MCF 10A (cell line): ENCODE results near the gene CENPX. TPM values are rescaled to one million over a fixed set of nuclear protein-coding genes. Genes with fewer than 3 reads are reported as not detected.

Experiments used
- BruUV-seq: library from RNA; stranded (reverse); fragments of 400-500 nt; replicated peaks from 2 replicates; lab custom pipeline; 2021; lab: Mats Ljungman, UMichigan
- CTCF ChIA-PET: fragments of 300-600 bp; sonication (Branson Sonifier 250); formaldehyde crosslinking; extraction: SDS; loops from one replicate; lab custom pipeline; 2021; ENCODE audit warnings: antibody characterized with exemption, inconsistent platforms; lab: Yijun Ruan, JAX
- POLR2A ChIA-PET: fragments of 300-600, 350-650 bp; sonication (Branson Sonifier 250); formaldehyde crosslinking; extraction: SDS; loops from one replicate; lab custom pipeline; 2020; ENCODE audit warnings: antibody characterized with exemption, inconsistent platforms; lab: Yijun Ruan, JAX
- DNase-seq: peaks from one replicate; pipeline ENCODE4 v3.0.0-alpha.2; 2018; ENCODE audit not compliant: unreplicated experiment
- H3K27ac Mint-ChIP-seq: one replicate; pipeline ENCODE4 v1.8.0; 2022; ENCODE audit warnings: mild to moderate bottlenecking, low read depth, mixed read lengths; ENCODE audit not compliant: unreplicated experiment
- H3K27me3 Mint-ChIP-seq: one replicate; pipeline ENCODE4 v1.8.0; 2022; ENCODE audit warnings: mixed read lengths; ENCODE audit not compliant: insufficient read depth, unreplicated experiment
- H3K36me3 Mint-ChIP-seq: one replicate; pipeline ENCODE4 v1.8.0; 2022; ENCODE audit warnings: mild to moderate bottlenecking, moderate library complexity, mixed read lengths; ENCODE audit not compliant: insufficient read depth, unreplicated experiment
- H3K4me1 Mint-ChIP-seq: one replicate; pipeline ENCODE4 v1.8.0; 2022; ENCODE audit warnings: mixed read lengths; ENCODE audit not compliant: insufficient read depth, unreplicated experiment
- H3K4me3 Mint-ChIP-seq: one replicate; pipeline ENCODE4 v1.8.0; 2022; ENCODE audit warnings: mild to moderate bottlenecking, moderate library complexity, mixed read lengths; ENCODE audit not compliant: unreplicated experiment
- H3K9me3 Mint-ChIP-seq: one replicate; pipeline ENCODE4 v1.8.0; 2022; ENCODE audit warnings: mixed read lengths; ENCODE audit not compliant: unreplicated experiment
- intact Hi-C: fragments of 100-400 bp; cut with micrococcal nuclease; formaldehyde crosslinking; loops from 2 replicates; pipeline ENCODE4 v1.14.1; 2022
- total RNA-seq: library from RNA; stranded (reverse); gene quantifications from 2 replicates; pipeline ENCODE4 v1.2.3, GENCODE V29; 2022
- TF ChIP-seq, protein P1 (sequence below): fragments of 200-600 bp; IDR thresholded peaks from one replicate; pipeline ENCODE4 v1.8.0; 2022; ENCODE audit warnings: antibody characterized with exemption, mild to moderate bottlenecking; ENCODE audit not compliant: unreplicated experiment

CENPX gene
- total RNA-seq, 1 experiment from 2014 or later, result 35.6 TPM

DNA sequence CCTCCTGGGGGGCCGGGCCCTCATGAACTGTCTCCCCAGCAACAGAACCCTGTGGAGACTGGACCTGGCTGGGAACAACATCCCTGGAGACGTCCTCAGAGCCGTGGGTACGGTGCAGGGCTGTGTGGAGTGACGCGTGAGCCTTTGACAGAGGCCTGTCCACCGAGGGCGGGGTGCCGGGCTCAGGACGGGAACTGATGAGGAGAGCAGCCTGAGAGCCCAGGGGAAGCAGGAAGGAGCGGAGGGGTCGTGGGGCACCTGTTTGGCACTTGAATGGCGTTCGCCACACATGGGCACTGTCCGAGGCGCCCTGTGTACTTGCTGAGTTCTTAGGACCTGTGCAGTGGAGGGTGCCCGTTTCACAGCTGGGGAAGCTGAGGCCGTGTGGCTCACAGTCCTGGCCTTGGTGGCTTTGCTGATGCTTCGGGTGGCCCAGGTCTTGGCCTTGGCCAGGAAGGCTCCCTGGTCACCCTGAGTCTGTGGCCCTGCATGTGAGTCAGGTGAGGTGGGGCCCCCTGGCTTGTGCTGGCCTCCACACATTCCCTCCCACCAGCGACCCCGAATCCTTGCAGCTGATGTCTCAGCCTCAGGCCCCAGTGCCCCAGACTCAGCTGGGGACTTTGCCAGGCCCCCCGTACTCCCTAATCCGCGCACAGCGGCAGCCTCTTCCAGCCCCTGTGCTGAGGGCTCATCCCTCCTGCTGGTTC is 2.9 kb upstream of the CENPX start:
- H3K4me1 Mint-ChIP-seq, result peaks cover 14% of the 10 kb centered on the region
- DNase-seq, result no peak
- no peaks in the 10 kb centered on the region for H3K27me3 Mint-ChIP-seq
- H3K27ac Mint-ChIP-seq, result no peak overlapping the region
- no peak overlapping the region for H3K4me3 Mint-ChIP-seq
- CTCF ChIA-PET, result interaction anchor here (0.8 to 1.2 kb wide), 3 partner anchors 12 to 66 kb away, joined by 3 read pairs; partner anchors contain the start of gene DCXR
- TF ChIP-seq, protein P1, sequence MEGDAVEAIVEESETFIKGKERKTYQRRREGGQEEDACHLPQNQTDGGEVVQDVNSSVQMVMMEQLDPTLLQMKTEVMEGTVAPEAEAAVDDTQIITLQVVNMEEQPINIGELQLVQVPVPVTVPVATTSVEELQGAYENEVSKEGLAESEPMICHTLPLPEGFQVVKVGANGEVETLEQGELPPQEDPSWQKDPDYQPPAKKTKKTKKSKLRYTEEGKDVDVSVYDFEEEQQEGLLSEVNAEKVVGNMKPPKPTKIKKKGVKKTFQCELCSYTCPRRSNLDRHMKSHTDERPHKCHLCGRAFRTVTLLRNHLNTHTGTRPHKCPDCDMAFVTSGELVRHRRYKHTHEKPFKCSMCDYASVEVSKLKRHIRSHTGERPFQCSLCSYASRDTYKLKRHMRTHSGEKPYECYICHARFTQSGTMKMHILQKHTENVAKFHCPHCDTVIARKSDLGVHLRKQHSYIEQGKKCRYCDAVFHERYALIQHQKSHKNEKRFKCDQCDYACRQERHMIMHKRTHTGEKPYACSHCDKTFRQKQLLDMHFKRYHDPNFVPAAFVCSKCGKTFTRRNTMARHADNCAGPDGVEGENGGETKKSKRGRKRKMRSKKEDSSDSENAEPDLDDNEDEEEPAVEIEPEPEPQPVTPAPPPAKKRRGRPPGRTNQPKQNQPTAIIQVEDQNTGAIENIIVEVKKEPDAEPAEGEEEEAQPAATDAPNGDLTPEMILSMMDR, result no peak
- intact Hi-C loops, result no loop called here
- POLR2A ChIA-PET, result no interaction called here
- no peaks in the 10 kb centered on the region for H3K9me3 Mint-ChIP-seq
- no TSS peak for BruUV-seq
- peaks cover 5% of the 10 kb centered on the region for H3K36me3 Mint-ChIP-seq

DNA sequence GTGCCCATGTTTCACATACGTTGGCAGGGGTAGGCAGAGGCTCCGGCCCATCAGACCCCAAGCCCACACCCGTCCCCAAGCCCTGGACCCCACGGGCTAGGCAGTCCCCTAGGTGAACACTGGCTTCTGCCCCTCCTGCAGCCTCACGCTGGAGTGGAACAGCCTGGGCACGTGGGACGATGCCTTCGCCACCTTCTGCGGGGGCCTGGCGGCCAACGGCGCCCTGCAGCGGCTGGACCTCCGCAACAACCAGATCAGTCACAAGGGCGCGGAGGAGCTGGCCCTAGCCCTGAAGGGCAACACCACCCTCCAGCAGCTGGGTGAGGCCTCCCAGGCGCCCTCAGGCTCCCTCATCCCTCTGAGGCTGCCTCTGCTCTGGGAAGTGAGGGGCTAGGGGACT is 2.2 kb upstream of the CENPX start:
- DNase-seq, result no peak
- BruUV-seq, result no TSS peak
- no peak overlapping the region for H3K27ac Mint-ChIP-seq
- TF ChIP-seq, protein P1, result no peak
- ChIA-PET POLR2A (no interaction called here), CTCF (interaction anchor here (0.8 to 1.2 kb wide), 2 partner anchors 62 to 65 kb away, joined by 3 read pairs; no protein-coding TSS in a partner anchor)
- no peak overlapping the region for H3K4me3 Mint-ChIP-seq
- no peaks in the 10 kb centered on the region for H3K9me3 Mint-ChIP-seq
- no peaks in the 10 kb centered on the region for H3K27me3 Mint-ChIP-seq
- intact Hi-C loops, result no loop called here
- peaks cover 5% of the 10 kb centered on the region for H3K36me3 Mint-ChIP-seq
- peaks cover 16% of the 10 kb centered on the region for H3K4me1 Mint-ChIP-seq

DNA sequence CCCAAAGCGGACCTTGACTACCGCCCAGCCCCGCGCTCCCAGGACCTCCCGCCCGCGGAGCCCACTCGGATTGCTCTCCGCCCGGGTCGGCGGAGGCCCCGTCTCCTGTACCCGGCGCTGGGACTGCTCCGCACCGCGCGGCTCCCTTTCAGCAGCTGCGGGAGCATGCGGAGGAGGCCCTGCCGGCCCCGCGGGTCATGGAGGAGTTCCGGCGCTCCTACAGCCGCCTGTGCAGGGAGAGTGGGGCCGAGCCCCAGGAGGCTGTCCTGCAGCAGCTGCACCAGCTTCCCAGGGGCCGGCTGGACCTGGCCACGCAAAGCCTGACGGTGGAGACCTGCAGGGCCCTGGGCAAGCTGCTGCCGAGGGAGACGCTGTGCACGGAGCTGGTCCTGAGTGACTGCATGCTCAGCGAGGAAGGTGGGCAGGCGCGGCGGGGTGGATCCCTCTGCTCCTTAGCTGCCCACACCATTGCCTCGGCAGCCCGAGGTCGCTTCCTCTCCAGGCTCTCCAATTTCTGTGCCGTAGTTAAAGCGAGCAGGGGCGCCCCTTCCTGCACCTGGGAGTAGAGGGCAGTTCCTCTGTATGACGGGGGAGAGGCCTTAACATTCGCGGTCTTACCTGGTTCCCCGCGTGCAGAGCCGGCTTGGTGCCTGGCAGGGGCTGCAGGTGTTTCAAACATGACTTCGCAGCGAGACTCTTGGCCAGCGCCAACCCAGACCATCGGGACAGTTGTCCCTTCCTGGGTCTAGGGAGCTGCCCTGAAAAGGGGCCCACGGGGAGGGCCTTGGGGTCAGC is 966 bp upstream of the CENPX start:
- Mint-ChIP-seq H3K27ac (no peak overlapping the region), H3K27me3 (no peaks in the 10 kb centered on the region), H3K36me3 (peaks cover 5% of the 10 kb centered on the region), H3K9me3 (no peaks in the 10 kb centered on the region), H3K4me3 (peak overlapping the region; percentile 79), H3K4me1 (peaks cover 16% of the 10 kb centered on the region)
- intact Hi-C loops, result loop anchor here (1.0 kb wide), 1 partner anchor 32 kb away; no protein-coding TSS in a partner anchor
- CTCF ChIA-PET, result interaction anchor here (5.2 kb wide), 1 partner anchor 64 kb away, joined by 74 read pairs; the partner anchor contains the start of gene NOTUM
- no peak for DNase-seq
- TF ChIP-seq, protein P1, result no peak
- POLR2A ChIA-PET, result interaction anchor here (0.7 to 4.7 kb wide), 16 partner anchors 8 to 1994 kb away, joined by 3 to 35 read pairs (median 5); partner anchors contain the start of genes ASPSCR1, DCXR, DUS1L and FASN
- no TSS peak for BruUV-seq
